Transverse colon (tissue), 4 donors: Measurements from ENCODE around the gene VPS52. TPM values are rescaled to one million over a fixed set of nuclear protein-coding genes. Genes with fewer than 3 reads are reported as not detected.
A peak's percentile ranks its signal among the peaks of the same experiment; 100 is the strongest.

ENCODE experiments used
- DNase-seq: peaks from one replicate; pipeline ENCODE4 v3.0.0-alpha.2; 2019
- H3K27ac ChIP-seq, 4 donors: fragments of 200-600 bp; sonication (generic); 2 replicates each; pipeline ENCODE4 v1.5.1; 2016 to 2018; ENCODE audit warnings: inconsistent platforms in 4 of 4
- H3K27me3 ChIP-seq: fragments of 200-600 bp; sonication (generic); 2 replicates; pipeline ENCODE4 v1.5.1; 2017; ENCODE audit warnings: inconsistent platforms
- H3K36me3 ChIP-seq, 4 donors: fragments of 200-600 bp; sonication (generic); 2 replicates each; pipeline ENCODE4 v1.5.1; 2017 to 2019; ENCODE audit warnings: inconsistent platforms in 4 of 4
- H3K4me1 ChIP-seq, 4 donors: fragments of 200-600 bp; sonication (generic); 2 replicates each; pipeline ENCODE4 v1.5.1; 2017 to 2020; ENCODE audit warnings: inconsistent platforms in 4 of 4
- H3K4me3 ChIP-seq, 4 donors: fragments of 200-600 bp; sonication (generic); 1 replicate in 1 of 4; 2 replicates in 3 of 4; pipeline versions ENCODE4 v1.5.1 to v1.6.1; 2017 to 2019; ENCODE audit warnings: inconsistent platforms in 4 of 4
- H3K9me3 ChIP-seq, 2 donors: fragments of 200-600 bp; sonication (generic); 2 replicates each; pipeline ENCODE4 v1.5.1; 2017 to 2019; ENCODE audit warnings: inconsistent platforms in 2 of 2
- EP300 ChIP-seq: sonication (generic); formaldehyde crosslinking; IDR thresholded peaks from one replicate; pipeline ENCODE4 v1.6.1; 2017; ENCODE audit warnings: antibody characterized with exemption, low read depth
- POLR2A ChIP-seq: fragments of 450-650 bp; IDR thresholded peaks from one replicate; pipeline ENCODE4 v1.6.1; 2016; ENCODE audit warnings: antibody characterized with exemption, mild to moderate bottlenecking, moderate library complexity
- POLR2AphosphoS5 ChIP-seq, 3 donors: sonication (generic); formaldehyde crosslinking; IDR thresholded peaks; one replicate each; pipeline ENCODE4 v1.6.1; 2016; ENCODE audit warnings: antibody characterized with exemption in 3 of 3
- WGBS, 2 donors: methylation state at CpG; one replicate each; pipeline ENCODE4 v1.1.5; 2018; ENCODE audit warnings: low coverage in 1 of 2; 5-methylcytosine and 5-hydroxymethylcytosine counted together
- in situ Hi-C, 4 donors: fragments of 200-750 bp; cut with MboI; loops; one replicate each; pipeline versions ENCODE4 v1.15.0 to v1.15.1; 2017; ENCODE audit warnings: low sequenced_read_pairs in 3 of 4, low pct_ligation_motif_present in 1 of 4, low pct_unique_long_range_greater_than_20kb in 1 of 4
- intact Hi-C: fragments of 100-400 bp; cut with DNase I; formaldehyde crosslinking; loops from one replicate; pipeline ENCODE4 v1.15.1; 2023; ENCODE audit warnings: low total_unique reads
- total RNA-seq, 4 donors: library from RNA; depleted of rRNA; stranded (reverse); fragments of >200 nt; gene quantifications; one replicate each; pipeline ENCODE4 v1.1.0, GENCODE V29; 2016
- TF ChIP-seq, protein P1 (sequence below), 5 experiments: fragments of 200-600 bp in 3 of 5; fragments of 450-650 bp in 2 of 5; sonication (generic) in 3 of 5; IDR thresholded peaks; 1 replicate in 2 of 5; 2 replicates in 3 of 5; pipeline ENCODE4 v1.5.1; 2016 to 2017; ENCODE audit warnings: antibody characterized with exemption in 5 of 5, inconsistent platforms in 3 of 5, mild to moderate bottlenecking in 2 of 5, moderate library complexity in 1 of 5

Gene VPS52, protein sequence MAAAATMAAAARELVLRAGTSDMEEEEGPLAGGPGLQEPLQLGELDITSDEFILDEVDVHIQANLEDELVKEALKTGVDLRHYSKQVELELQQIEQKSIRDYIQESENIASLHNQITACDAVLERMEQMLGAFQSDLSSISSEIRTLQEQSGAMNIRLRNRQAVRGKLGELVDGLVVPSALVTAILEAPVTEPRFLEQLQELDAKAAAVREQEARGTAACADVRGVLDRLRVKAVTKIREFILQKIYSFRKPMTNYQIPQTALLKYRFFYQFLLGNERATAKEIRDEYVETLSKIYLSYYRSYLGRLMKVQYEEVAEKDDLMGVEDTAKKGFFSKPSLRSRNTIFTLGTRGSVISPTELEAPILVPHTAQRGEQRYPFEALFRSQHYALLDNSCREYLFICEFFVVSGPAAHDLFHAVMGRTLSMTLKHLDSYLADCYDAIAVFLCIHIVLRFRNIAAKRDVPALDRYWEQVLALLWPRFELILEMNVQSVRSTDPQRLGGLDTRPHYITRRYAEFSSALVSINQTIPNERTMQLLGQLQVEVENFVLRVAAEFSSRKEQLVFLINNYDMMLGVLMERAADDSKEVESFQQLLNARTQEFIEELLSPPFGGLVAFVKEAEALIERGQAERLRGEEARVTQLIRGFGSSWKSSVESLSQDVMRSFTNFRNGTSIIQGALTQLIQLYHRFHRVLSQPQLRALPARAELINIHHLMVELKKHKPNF
- 10 to 100 TPM; 52.4 to 93.3 (median 63.4) TPM for total RNA-seq

DNA sequence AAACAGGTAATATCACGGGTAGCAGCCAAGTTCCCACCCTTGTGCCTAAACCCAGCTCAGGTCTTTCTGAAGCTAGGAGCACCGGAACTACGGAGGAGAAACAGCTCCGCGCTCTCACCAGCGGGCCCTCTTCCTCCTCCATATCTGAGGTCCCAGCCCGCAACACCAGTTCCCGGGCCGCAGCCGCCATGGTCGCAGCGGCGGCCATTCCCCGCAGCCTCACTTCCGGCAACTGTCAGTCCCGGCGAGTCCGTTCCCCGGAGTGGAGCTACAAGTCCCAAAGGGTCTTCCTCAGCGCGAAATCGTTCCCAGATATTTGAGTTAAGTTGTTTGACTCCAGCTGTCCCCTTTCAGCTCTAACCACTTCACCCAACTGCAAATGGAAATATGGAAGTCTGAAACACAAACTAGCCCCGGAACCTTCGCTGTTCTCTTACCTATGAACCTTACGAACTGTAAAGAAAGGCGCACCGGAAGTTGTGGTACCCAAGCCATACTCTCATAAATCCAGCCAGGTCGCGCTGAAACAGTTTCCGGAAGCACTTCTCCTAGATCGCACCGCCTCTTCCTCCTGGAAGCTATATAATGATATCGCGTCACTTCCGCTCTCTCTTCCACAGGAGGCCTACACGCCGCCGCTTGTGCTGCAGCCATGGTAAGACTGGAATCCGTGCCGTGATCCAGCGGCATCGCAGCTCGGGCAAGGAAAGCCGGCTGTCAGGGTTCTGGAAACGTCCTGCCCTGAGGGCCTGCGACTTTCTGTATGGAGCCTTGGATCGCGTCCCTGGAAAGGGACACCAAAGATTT is at the start of gene VPS52, which contains the start of gene RPS18:
VPS52 (minus strand) TSS at position 409 of the 807 bp plus-strand sequence; CDS start at position 208, 201 bp downstream.
RPS18 (plus strand) TSS at position 608 of the 807 bp plus-strand sequence; CDS start at position 653, 45 bp downstream.
- H3K27me3 ChIP-seq = no peaks in the 10 kb centered on the region
- no peaks in the 10 kb centered on the region for H3K9me3 ChIP-seq
- peak; percentile 94 for DNase-seq
- peaks cover 0 to 20% (median 8%) of the 10 kb centered on the region in 4 donors for H3K36me3 ChIP-seq
- H3K4me1 ChIP-seq = peaks cover 28 to 54% (median 47%) of the 10 kb centered on the region in 4 donors
- H3K4me3 ChIP-seq = peak within 1 kb of the TSS; percentile 54 to 85 (median 67)
- 0% methylated on average over 48 of the region's 48 CpGs; no CpG with 5 or more reads in 1 of the 2 donors for WGBS, 2 donors
- in situ Hi-C loops (no loop called here), intact Hi-C loops (no loop called here)
- TF ChIP-seq POLR2A (peak; percentile 98), EP300 (no peak), POLR2AphosphoS5 (IDR thresholded peaks at IDR 0.05) (peak; percentile 99 to 100 (median 100))
- TF ChIP-seq, protein P1, sequence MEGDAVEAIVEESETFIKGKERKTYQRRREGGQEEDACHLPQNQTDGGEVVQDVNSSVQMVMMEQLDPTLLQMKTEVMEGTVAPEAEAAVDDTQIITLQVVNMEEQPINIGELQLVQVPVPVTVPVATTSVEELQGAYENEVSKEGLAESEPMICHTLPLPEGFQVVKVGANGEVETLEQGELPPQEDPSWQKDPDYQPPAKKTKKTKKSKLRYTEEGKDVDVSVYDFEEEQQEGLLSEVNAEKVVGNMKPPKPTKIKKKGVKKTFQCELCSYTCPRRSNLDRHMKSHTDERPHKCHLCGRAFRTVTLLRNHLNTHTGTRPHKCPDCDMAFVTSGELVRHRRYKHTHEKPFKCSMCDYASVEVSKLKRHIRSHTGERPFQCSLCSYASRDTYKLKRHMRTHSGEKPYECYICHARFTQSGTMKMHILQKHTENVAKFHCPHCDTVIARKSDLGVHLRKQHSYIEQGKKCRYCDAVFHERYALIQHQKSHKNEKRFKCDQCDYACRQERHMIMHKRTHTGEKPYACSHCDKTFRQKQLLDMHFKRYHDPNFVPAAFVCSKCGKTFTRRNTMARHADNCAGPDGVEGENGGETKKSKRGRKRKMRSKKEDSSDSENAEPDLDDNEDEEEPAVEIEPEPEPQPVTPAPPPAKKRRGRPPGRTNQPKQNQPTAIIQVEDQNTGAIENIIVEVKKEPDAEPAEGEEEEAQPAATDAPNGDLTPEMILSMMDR (IDR thresholded peaks at IDR 0.05) = peak in 1 of 5 experiments; percentile 39
- peak within 1 kb of the TSS; percentile 91 to 97 (median 94) for H3K27ac ChIP-seq

GRCh38 chr6:33321227-33321626 is 49.6 kb upstream of the VPS52 start:
- Histone ChIP-seq H3K4me3 (peak overlapping the region in 1 of 4 donors; percentile 93), H3K4me1 (peaks cover 26 to 60% (median 51%) of the 10 kb centered on the region in 4 donors), H3K27ac (peak overlapping the region; percentile 90 to 94 (median 92)), H3K9me3 (no peaks in the 10 kb centered on the region), H3K27me3 (no peaks in the 10 kb centered on the region), H3K36me3 (peaks cover 0 to 24% (median 8%) of the 10 kb centered on the region in 4 donors)
- DNase-seq = no peak
- intact Hi-C loops (no loop called here), in situ Hi-C loops (no loop called here)
- TF ChIP-seq EP300 = no peak
- TF ChIP-seq, protein P1 (IDR thresholded peaks at IDR 0.05) = no peak
- TF ChIP-seq POLR2A = no peak
- TF ChIP-seq POLR2AphosphoS5 (IDR thresholded peaks at IDR 0.05) = no peak
- WGBS, 2 donors = 72 to 77% methylated on average over 3 to 9 of the region's 9 CpGs

GRCh38 chr6:33320315-33321181 is 48.9 kb upstream of the VPS52 start:
- Histone ChIP-seq H3K4me1 (peaks cover 26 to 61% (median 52%) of the 10 kb centered on the region in 4 donors), H3K9me3 (no peaks in the 10 kb centered on the region), H3K27ac (peak overlapping the region in 3 of 4 donors; percentile 18 to 94 (median 31)), H3K27me3 (no peaks in the 10 kb centered on the region), H3K4me3 (no peak overlapping the region), H3K36me3 (peaks cover 0 to 24% (median 8%) of the 10 kb centered on the region in 4 donors)
- TF ChIP-seq POLR2AphosphoS5 (IDR thresholded peaks at IDR 0.05) = no peak
- no peak for TF ChIP-seq EP300
- TF ChIP-seq, protein P1 (IDR thresholded peaks at IDR 0.05) = no peak
- no peak for TF ChIP-seq POLR2A
- intact Hi-C loops = no loop called here
- DNase-seq = peak; percentile 33
- WGBS, 2 donors = 90% methylated on average over 32 of the region's 32 CpGs; no CpG with 5 or more reads in 1 of the 2 donors
- in situ Hi-C loops = no loop called here
